WERI-Rb-1 (cell line): ENCODE data around the gene ZFAND6.
A peak's percentile ranks its signal among the peaks of the same experiment; 100 is the strongest.
"Not testable (repeated sequence)": the region's sequence is repeated elsewhere in the genome, so short reads cannot be mapped to it uniquely, and the experiment has no call there.

Source experiments
- DNase-seq: peaks from one replicate; pipeline ENCODE4 v3.0.0-alpha.2; 2020
- H3K27ac ChIP-seq: fragments of 250-450 bp; sonication (Bioruptor Pico); 2 replicates; pipeline ENCODE4 v1.5.1; 2020; ENCODE audit warnings: mild to moderate bottlenecking, moderate library complexity
- H3K27me3 ChIP-seq: fragments of 250-450 bp; sonication (Bioruptor Pico); 2 replicates; pipeline ENCODE4 v1.5.1; 2021; ENCODE audit warnings: mild to moderate bottlenecking, low read depth, moderate library complexity; ENCODE audit not compliant: insufficient read depth, severe bottlenecking
- H3K36me3 ChIP-seq: fragments of 250-450 bp; sonication (Bioruptor Pico); 2 replicates; pipeline ENCODE4 v1.5.1; 2020; ENCODE audit warnings: mild to moderate bottlenecking, moderate library complexity
- H3K4me3 ChIP-seq: 2 replicates; pipeline ENCODE4 v1.5.1; 2011; ENCODE audit warnings: low read depth, mild to moderate bottlenecking, control low read depth, low read length
- H3K9me3 ChIP-seq: fragments of 250-450 bp; sonication (Bioruptor Pico); 2 replicates; pipeline ENCODE4 v1.5.1; 2021; ENCODE audit warnings: mild to moderate bottlenecking, moderate library complexity; ENCODE audit not compliant: severe bottlenecking
- TF ChIP-seq, protein P1 (sequence below): IDR thresholded peaks from 2 replicates; pipeline ENCODE4 v1.5.1; 2011; ENCODE audit warnings: low read depth, mild to moderate bottlenecking, control low read depth, inconsistent platforms, low read length

ZFAND6 gene

DNA sequence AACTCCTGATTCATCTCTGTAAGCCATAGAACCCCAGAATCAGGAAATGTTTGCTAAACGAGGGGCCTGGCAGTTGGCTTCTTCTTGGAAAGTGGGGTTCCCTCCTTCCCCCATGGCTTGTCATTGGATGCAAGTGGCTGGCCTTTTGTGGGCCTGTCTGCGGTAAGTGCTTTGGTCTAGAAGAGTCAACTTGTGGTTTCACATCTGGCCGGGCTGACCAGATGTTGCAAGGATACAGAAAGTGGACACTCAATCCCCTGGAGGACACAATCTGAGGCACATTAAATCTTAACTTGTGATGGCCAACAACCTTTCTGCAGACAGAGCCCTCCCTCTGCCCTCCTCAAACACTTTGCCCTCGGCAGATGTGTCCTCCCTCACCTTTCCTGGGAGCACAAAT, 94.4 kb downstream of the ZFAND6 start:
- Histone ChIP-seq H3K36me3 (no peaks in the 10 kb centered on the region), H3K4me3 (no peak overlapping the region), H3K9me3 (no peaks in the 10 kb centered on the region), H3K27me3 (no peaks in the 10 kb centered on the region), H3K27ac (no peak overlapping the region)
- no peak for DNase-seq
- TF ChIP-seq, protein P1, sequence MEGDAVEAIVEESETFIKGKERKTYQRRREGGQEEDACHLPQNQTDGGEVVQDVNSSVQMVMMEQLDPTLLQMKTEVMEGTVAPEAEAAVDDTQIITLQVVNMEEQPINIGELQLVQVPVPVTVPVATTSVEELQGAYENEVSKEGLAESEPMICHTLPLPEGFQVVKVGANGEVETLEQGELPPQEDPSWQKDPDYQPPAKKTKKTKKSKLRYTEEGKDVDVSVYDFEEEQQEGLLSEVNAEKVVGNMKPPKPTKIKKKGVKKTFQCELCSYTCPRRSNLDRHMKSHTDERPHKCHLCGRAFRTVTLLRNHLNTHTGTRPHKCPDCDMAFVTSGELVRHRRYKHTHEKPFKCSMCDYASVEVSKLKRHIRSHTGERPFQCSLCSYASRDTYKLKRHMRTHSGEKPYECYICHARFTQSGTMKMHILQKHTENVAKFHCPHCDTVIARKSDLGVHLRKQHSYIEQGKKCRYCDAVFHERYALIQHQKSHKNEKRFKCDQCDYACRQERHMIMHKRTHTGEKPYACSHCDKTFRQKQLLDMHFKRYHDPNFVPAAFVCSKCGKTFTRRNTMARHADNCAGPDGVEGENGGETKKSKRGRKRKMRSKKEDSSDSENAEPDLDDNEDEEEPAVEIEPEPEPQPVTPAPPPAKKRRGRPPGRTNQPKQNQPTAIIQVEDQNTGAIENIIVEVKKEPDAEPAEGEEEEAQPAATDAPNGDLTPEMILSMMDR: no peak

DNA sequence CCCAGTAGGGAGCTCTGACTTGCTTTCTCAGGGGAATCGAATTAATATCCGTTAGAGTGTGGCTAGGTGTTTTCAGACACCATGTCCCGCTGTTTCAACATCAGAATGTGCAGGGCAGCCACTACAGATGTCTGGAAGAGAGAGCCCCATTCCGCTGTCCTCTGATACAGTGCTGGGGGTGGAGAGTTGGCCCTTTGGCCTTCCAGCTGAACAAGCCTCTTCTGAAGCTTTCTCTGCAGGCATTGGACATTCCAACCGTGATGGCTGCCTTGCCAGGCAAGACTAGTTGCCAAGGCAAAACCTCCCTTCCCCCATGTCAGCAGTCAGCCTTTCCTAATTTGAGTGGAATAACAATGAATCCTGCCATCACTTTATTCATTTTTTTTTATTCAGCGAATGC, 94.9 kb downstream of the ZFAND6 start:
- no peak for DNase-seq
- Histone ChIP-seq H3K36me3 (no peaks in the 10 kb centered on the region), H3K27ac (no peak overlapping the region), H3K4me3 (no peak overlapping the region), H3K27me3 (no peaks in the 10 kb centered on the region), H3K9me3 (no peaks in the 10 kb centered on the region)
- TF ChIP-seq, protein P1: no peak

DNA sequence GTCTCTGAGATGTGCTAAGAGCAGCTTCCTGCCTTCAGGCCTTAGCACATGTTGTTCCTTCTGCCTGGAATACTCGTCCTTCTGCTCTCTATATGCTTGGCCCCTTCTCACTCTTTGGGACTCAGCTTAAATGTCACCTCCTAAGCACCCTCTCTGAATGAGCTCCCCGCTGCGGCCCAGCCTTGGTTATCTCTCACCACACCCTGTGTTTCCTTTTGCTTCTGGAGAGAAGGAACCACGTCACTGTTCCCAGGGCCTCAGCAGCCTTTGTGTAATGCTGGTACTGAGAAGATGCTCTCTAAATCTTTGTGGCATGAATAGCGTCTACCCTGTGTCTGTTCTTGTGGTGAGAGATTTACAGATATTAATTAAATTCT, 95.5 kb downstream of the ZFAND6 start:
- Histone ChIP-seq H3K9me3 (no peaks in the 10 kb centered on the region), H3K27ac (no peak overlapping the region), H3K36me3 (no peaks in the 10 kb centered on the region), H3K4me3 (no peak overlapping the region), H3K27me3 (no peaks in the 10 kb centered on the region)
- DNase-seq: no peak
- TF ChIP-seq, protein P1: no peak

DNA sequence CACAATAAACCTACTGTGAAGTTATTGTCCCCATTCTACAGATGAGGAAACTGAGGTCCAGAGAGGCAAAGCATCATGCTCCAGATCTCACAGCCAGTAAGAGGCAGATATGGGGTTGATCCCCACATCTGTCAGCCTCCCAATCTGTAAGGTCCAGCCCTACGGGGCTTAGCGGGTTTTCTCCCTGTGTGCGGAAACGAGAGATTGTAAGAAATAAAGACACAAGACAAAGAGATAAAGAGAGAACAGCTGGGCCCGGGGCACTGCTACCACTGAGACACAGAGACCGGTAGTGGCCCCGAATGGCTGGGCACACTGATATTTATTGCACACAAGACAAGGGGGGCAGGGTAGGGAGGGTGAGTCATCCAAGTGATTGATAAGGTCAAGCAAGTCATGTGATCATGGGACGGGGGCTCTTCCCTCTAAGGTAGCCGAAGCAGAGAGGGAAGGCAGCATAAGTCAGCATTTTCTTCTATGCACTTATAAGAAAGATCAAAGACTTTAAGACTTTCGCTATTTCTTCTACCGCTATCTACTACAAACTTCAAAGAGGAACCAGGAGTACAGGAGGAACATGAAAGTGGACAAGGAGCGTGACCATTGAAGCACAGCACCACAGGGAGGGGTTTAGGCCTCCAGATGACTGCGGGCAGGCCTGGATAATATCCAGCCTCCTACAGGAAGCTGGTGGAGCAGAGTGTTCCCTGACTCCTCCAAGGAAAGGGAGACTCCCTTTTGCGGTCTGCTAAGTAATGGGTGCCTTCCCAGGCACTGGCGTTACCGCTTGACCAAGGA, 96.1 kb downstream of the ZFAND6 start:
- H3K27me3 ChIP-seq, H3K27ac ChIP-seq, DNase-seq, H3K4me3 ChIP-seq, H3K9me3 ChIP-seq, H3K36me3 ChIP-seq: not testable (repeated sequence)

DNA sequence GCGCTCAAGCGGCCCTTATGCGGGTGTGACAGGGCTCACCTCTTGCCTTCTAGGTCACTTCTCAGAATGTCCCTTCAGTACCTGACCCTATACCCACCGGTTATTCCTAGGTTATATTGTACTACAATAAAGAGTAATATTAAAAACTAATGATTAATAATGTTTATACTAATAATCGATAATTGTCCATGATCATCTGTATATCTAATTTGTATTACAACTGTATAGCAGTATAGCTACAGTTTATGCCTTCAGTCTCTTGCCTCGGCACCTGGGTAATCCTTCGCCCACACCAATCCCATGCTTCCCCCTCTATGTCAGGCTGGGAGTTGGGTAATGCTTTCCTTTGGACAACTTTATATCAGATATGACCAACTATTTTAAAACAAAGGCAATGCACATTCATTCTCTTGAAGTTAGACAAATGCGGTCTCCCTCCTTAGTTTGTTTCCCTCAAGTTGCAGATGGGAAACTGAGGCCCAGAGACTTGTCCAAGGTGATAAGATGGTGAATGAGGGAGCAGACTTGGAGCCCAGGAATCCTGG, 96.8 kb downstream of the ZFAND6 start:
- TF ChIP-seq, protein P1: no peak
- no peak for DNase-seq

DNA sequence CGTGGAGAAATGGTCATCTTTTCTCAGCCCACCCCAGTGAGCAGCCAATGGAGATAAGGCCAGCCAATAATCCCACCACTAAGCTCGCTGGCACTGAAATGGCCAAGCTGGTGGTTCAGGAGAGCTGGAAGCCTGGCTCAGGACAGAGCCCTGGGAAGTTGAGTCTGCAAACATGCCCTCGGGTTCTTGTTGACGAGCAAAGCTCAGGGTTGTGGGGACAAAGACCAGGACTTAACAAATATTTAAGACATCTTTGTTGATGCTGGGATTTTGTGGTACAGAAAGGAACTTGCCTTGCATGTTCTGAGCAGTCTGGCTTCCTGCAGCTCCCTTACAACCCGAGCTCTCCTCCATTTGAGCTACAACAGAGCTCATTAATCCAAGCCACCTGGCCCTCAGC, 97.7 kb downstream of the ZFAND6 start:
- Histone ChIP-seq H3K9me3 (no peaks in the 10 kb centered on the region), H3K27ac (no peak overlapping the region), H3K4me3 (no peak overlapping the region), H3K27me3 (no peaks in the 10 kb centered on the region), H3K36me3 (no peaks in the 10 kb centered on the region)
- TF ChIP-seq, protein P1: no peak
- DNase-seq: peak; percentile 30

More for the DNA sequence above, 96.8 kb downstream of the ZFAND6 start:
- Histone ChIP-seq H3K27me3 (no peaks in the 10 kb centered on the region), H3K27ac (no peak overlapping the region), H3K36me3 (no peaks in the 10 kb centered on the region), H3K4me3 (no peak overlapping the region), H3K9me3 (no peaks in the 10 kb centered on the region)
